ENCODE results near the gene MINDY4.

The MINDY4 gene

DNA sequence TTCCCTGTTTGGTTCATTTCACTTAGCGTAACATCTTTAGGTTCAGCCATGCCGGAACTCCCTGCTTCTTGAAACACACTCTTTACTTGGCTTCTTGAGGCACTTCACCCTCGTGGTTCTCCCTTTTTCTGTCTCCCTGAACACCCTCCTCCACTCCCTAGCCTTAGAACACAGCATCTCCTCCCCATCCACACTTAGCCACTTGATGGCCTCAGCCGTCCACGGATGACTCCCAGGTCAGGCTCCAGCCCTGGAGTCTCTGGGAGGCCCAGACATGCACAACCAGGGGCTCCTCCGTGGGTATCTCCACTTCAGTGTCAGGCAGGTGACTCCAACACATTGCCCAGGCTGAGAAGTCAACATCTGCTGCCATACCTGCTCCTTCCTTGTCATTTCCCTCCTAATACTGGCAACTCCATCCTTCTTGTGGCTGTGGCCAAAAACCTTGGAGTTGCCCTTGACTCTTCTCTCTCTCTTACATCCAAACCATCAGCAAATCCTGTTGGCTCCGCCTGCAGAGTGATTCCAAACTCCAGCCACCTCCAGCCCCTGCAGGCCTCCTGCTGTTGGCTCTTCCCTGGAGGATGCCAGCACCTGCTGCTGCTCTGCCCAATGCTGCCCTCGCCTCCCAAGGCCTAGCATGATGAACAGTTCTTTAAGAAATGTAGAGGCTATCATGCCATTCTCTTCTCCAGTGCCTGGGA lies 27.7 kb upstream of the MINDY4 start:
- no peak for DNase-seq (ENCODE audit: low read depth)

DNA sequence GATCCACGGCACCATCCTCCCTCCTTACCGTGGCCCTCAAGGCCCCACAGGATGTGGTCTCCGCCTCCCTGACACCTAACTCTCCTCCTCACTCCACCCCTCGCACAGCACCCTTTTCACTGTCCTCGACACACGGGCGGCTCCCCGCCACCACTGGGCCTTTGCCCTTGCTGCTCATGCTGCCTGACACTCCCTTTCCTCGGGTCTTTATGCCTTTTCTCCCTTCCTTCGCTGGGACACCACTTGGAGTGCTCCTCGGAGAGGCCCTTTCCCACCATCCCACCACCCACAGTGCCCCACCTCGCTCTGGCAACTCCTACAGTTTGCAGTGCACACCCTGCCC lies 27.2 kb upstream of the MINDY4 start:
- DNase-seq (ENCODE audit: low read depth), result no peak

DNA sequence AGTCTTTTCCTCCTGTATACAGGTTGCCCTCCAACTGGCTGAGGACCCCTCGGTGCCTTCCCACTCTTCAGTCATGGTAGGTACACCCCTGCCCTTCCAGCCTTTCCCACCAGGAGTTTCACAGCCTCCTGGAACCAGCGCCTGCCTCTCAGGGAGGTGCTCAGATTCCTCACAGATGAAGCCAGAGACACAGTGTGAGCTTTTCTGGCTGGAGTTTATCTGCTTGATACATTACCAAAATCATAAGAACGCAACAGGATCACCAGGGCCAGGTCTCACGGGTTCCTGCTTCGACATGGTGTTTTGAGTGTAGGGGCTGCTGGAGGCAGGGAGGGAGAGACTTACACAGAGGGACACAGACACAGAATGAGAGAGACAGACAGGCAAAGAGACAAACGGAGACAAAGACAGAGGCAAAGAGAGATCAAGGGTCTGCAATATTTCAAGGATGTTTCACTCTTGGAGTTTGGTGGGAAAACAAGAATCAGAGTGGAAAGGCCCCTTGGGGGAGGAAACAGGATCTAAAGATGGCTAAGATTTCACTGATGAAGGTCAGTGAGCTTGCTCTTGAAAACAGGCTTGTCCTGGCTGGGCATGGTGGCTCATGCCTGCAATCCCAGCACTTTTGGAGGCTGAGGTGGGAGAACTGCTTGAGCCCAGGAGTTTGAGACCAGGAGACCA lies 25.8 kb upstream of the MINDY4 start:
- no peak for DNase-seq (ENCODE audit: low read depth)

DNA sequence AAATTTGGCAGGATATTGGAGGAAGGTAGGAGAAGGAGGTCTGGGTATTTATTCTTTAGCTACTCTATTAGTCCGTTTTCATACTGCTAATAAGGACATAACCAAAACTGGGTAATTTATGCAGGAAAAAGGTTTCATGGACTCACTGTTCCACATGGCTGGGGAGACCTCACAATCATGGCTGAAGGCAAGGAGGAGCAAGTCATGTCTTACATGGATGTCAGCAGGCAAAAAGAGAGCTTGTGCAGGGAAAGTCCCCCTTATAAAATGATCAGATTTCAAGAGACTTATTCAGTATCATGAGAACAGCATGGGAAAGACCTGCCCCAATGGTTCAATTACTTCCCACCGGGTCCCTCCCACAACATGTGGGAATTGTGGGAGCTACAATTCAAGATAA lies 21.2 kb upstream of the MINDY4 start:
- no peak for DNase-seq (ENCODE audit: low read depth)

DNA sequence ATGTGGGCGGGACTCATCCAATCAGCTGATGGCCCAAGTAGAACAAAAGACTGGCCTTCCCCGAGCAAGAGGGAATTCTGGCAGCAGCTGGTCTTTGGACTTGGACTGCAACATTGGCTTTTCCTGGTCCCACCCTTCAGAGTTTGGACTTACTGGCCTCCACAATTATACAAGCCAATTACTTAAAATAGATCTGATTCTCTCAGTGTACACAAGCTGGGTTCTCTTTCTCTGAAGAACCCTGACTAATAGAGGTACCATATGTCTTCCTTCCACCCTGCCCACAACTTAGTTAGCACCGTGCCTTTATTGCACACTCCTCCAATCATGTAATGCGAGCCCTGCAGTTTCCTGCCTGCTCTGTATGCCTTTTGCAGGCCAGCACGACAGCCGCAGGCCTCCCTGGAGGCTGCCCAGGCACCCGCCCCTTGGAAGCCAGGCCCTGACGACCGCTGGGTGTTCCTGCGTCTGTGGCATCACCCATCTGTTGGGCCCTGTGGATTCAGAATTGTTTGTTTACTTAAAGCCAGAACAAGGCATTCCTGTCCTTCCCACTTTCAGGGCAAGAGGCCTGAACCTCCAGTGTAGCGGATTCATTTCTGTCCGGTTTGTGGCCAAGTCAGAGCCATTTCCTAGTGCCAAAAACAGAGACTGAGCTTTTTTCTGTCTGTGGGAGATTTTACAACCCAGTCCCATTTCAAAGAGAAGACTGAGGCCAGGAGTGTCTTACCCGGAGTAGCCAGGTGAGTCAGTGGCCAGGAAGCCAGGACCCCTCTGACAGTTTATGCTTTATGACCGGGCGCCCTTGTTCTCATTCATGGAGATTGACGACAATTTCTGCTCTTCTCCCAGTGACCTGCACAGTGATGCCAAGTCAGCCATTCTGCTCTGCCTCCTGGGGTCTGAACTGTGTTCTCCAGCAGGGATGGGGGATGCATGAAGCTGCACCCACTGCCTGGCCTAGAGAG lies 20.2 kb upstream of the MINDY4 start:
- no peak for DNase-seq (ENCODE audit: low read depth)

DNA sequence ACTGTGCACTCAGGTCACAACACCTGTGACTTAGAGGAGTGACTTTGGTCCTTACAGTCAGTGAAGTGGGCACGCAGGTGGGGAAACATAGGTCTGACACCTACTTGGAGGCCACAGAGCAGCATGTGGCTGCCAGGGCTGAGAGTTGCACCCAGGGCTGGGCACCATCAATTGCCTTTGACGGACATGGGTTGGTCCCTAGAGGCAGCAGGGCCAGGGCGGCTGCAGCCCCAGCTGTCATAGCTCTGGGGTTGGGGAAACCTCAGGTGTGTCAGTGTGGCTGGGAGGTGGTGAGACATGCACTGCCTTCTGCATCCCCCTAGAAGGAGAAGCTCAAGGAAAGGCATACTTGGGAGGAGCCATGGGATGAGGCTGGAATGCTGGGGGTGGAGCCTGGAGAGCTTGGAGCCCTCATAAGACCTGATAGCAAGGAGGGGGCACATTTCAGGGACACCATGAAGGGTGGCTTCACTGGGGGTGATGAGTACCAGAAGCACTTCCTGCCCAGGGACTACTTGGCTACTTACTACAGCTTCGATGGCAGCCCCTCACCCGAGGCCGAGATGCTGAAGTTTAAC lies 19.4 kb upstream of the MINDY4 start, which contains the start of gene INMT:
Gene INMT (plus strand): TSS at position 440 of the 578 bp plus-strand sequence. CDS start 16 bp downstream, at position 456.
- no peak for DNase-seq (ENCODE audit: low read depth)

DNA sequence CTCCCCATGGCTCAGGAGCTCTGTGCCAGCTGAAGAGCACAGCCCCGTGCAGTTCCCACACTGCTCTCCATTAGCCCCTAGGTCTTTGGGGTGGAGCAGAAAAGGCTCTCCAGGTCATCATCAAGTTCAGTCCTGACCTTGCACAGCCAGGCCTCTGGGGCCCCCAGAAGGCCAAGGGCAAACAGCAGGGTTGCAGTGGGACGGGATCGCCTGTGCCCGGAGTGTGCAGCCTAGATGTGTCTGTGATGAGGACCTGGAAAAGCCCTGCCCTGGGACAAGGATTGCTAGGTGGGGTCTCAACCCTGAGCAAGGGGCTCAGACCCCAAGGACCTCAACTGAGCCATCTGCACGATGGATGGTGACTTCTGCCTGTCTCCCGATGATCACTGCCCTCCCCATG lies 18.7 kb upstream of the MINDY4 start:
- no peak for DNase-seq (ENCODE audit: low read depth)

DNA sequence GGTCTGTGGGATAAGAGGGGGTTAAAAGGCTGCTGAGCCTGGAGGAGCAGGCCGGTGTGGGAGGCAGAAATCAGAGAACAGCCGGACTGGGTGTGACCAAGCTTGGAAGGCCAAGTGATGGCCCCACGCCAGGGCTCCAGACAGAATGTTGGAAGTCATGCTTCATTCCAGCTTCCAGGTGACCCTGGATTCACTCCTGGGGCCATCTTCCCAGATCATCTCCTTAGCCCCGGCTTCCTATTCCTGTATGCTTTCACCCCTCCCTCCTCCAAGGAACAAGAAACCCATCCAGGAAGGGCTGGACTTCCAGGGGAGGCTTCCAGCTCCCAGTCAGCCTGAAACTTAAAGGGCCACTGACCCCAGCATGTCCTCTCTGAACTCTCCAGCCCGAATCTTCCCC lies 18.2 kb upstream of the MINDY4 start:
- no peak for DNase-seq (ENCODE audit: low read depth)

DNA sequence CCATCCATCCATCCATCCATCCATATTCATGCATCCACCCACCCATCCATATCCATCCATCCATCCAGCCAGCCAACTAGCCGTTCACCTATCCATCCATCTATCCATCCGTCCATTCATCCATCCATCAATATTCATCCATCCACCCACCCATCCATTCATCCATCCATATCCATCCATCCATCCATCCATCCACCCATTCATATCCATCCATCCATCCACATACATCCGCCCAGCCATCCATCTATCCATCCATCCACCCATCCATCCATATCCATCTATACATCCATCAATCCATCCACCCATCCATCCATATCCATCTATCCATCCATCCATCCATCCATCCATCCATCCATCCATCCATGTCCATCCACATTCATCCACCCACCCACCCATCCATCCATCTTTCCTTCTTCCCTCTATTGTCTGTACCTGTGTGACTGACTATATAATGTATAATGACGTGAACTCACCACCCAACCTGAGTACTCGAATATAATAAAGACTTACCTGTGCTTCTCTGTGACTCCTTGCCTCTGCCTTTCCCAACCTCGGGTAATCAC lies 16.8 kb upstream of the MINDY4 start:
- DNase-seq (ENCODE audit: low read depth), result no peak

DNA sequence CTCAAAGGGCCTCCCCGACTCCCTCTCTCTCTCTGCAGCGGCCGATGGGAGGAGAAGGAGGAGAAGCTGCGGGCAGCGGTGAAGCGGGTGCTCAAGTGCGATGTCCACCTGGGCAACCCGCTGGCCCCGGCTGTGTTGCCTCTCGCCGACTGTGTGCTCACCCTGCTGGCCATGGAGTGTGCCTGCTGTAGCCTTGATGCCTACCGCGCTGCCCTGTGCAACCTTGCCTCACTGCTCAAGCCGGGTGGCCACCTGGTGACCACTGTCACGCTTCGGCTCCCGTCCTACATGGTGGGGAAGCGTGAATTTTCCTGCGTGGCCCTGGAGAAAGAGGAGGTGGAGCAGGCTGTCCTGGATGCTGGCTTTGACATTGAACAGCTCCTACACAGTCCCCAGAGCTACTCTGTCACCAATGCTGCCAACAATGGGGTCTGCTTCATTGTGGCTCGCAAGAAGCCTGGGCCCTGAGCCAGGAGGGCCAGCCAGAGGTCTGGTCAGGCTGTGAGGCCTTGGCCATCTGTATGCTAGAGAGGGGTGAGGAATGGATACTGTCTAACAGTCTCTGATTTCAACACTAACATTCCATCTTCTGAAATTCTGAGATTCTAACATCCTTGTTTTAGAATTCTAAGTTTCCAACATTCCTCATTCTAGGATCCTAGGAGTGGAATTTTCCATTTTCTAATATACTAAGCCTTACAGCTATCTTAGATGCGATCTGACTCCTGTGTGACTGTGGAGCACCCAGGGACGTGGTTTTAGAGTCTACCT lies 15.6 kb upstream of the MINDY4 start:
- no peak for DNase-seq (ENCODE audit: low read depth)

DNA sequence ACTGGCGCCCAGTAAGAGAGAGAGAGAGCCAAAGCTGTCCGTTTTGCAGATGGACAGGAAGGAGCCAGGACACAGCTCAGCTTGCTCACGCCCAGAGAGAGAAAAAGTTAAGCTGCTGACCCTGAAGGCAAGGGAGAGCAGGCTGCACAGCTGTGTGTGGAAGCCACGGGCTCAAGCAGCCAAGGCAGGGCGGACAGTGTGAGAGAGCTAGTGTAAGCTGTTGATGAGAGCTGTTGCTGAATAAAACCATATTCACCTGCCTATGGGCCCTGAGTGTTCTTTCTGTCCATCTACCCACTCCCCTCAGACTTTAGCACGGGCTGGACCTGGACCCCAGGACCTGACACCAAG lies 13.9 kb upstream of the MINDY4 start:
- DNase-seq (ENCODE audit: low read depth), result no peak

DNA sequence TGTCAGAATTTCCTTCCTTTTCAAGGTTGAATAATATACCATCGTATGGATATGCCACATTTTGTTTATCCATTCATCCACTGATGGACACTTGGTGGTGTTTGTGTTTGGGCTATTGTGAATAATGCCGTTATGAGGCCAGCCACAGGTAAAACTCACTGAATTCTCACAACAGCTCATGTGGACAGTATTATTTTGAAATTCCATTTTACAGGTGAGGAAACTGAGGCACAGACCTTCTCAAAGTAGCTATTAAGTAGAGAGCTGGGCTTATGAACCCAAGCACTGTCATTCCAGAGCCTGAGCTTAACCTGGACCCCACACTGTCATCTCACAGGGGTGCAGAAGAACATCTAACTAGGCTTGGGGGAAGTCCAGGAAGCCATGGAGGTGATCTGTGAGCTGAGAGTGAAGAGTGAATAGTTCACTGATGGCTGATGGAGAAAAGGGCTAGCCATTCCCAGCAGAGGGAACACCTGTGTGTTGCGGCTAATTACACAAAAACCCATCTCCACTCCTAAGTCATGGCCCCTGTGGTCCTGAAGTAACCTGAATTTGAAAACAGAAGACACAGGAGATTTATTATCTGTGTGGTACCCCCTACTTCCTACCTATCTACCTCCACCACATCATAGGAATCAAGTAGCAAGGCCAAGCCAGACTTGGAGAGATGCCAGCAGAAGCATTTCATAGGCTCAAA lies 10.6 kb upstream of the MINDY4 start:
- DNase-seq (ENCODE audit: low read depth), result no peak

DNA sequence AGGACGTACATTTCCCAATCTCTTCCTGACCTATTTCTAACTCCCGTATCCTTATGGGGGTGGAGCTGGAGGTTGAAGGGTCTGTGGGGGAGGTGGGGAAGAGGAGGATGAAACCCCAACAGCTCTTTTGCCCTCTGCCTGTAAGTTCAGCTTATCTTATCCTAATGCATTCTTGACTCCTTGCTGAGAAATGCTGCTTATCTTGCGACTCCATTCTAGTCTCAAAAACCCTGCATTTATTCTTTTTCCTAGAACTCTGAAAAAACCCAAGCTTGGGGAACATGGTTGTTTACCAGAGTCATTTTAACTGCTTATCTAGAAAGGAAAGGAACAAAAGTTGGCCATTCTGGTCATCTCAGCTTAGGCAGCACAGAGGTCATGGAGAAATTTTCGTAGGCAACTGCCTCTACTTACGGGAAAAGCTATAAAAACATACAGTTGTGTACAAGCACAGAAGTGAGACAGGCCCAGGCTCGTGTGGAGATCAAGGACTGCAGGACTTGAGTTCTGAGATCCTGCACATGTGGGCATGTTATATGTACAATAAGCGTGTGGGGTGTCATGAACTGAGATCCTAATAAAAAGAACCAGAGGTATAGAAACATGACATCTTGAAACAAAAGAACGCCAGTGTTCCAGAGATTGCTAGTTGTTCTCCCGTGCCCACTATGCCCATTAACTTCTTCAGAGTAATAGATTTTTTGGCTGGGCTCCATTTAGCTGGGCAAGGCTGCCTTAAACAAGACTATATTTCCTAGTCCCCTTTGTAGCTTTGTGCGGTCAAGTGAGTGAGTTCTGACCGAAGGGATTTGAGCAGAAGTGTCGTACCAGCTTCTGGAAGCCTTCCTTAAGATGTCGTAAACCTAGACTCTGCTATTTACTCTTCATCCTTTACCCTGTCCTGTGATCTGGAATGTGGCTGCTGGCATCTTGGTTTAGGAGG lies 9.7 kb upstream of the MINDY4 start:
- no peak for DNase-seq (ENCODE audit: low read depth)

DNA sequence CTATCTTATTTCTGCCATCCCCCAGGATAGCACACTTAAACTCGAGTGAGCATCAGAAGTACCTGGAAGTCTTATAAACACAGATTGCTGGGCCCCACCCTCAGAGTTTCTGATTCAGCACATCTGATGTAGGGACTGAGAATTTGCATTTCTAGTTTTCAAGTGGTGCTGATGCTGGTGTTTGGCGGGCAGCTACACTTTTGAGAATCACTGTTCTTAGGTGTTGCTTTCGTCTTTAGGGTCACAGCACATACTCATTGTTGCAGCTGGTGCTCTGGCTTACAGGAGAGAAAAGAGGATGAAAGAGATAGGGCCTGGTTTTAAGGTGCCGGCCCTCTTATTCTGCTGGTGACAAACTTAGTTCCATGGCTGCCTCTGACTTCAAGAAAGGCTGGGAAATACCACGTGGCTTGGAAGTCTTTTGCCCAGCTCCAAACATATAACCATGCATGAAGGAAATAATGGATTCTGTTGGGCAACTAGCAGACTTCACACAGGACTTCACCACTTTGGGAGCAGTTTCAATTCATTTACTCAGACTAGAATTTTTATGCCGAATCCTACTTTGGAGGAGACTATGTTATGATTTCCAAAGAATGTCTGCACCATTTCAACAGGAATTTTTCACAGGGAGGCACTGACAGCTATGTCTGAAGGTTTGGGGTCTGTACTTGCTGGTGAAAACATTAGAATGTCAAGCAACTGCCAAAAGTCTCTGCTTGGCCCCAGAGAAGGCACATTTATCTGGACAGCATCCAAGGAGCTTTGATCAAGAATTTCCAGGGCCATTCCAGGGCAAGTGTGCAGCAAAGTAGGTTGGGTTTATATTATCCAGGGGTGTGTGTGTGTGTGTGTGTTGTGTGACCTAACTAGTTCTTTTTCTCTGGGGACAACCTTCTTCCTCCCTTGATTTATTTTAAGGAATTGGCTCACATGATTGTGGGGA lies 6.9 kb upstream of the MINDY4 start:
- DNase-seq (ENCODE audit: low read depth), result no peak

DNA sequence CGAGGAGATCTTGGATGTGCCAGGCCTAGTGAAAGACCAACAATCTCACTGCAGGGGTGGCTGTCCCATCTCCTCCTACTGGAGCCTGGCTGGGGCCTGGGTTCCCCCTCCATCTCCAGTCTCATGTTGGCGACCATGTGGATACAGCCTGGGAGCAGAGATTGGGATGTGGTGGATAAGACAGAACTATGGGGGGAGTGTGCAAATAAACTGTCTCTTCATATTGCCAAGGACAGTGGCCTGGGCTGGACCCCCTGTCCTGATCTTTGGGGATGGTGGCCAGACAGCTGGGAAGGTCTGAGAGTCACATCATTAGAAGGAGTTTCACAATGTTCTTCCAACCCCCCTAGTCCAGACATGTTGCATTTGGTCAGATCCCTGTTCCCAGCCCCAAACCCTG lies 5.8 kb upstream of the MINDY4 start:
- no peak for DNase-seq (ENCODE audit: low read depth)

DNA sequence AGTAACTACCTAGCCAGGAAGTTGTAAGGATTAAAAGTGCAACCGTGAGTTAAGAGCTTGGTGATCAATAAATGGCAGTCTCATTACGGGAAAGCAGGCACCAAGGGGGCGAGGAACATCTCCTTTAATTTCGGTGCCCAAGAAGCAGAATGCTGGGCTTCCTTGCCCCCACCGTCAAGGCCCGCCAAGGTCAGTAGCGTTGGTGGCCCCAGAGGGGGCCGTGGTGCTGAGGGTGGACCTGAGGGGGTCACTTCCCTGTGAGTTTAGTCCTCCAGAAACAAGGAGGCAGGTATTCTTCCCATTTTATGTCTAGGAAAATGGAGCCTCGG lies 408 bp upstream of the MINDY4 start:
- DNase-seq (ENCODE audit: low read depth), result no peak

DNA sequence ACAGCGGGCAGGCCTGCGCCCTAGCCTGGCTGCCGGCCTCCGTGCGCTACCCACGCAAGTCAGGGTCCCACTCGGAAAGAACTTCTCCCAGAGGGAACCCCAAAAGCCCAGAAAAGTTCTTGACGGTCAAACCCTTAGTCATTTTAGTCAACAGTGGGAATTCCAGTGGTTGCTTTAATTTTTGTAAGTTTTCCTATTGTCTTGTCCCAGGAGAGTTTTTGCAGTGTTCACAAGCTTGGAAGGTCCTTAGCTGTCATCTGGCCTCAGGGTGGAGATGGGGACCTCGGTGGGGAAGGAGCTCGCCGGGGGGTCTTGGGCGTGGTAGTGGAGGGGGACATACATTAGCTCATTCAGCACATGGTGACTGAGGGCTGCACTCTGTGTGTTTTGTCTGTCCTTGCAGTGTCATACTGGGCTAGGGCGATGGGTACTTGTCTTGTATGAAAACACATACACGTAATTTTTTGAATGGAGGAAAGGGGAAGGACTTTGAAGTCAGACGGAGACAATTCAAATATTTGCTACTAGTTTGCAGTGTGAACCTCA lies 736 bp downstream of the MINDY4 start:
- DNase-seq (ENCODE audit: low read depth), result no peak

DNA sequence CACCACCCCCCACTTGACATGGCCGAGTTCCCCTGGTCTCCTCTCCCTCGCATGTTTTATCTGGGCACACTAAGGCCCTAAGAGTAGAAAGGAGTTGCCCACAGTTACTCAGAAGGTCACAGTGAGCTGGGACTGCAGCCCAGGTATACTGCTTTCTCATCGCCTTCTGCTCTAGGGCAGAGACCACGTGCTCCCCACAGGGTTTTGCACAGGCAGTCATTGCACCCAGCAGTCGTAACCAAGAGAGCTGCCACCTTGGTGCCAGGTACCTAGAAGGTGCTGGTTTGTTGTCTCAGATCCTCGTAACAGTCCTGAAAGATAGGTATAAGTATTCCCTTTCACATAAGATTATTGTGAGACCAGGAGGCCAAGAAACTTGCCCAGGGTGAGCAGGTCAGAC lies 1.8 kb downstream of the MINDY4 start:
- DNase-seq (ENCODE audit: low read depth), result no peak
